ENCODE results near the gene SLAMF6.

- TF ChIP-seq REST (IDR thresholded peaks at IDR 0.05) (no peak), YY1 (IDR thresholded peaks at IDR 0.05) (no peak), CTCF (IDR thresholded peaks at IDR 0.05; ENCODE audit: low read depth, low read length, missing input control) (no peak), SP1 (IDR thresholded peaks at IDR 0.05) (no peak), HNF4A (conservative IDR thresholded peaks at IDR 0.05) (no peak), RAD21 (IDR thresholded peaks at IDR 0.05) (no peak), HNF4G (IDR thresholded peaks at IDR 0.05) (no peak), MAX (IDR thresholded peaks at IDR 0.05) (no peak), TAF1 (conservative IDR thresholded peaks at IDR 0.05) (no peak)
Observed at GRCh38 chr1:160547422-160547821, 24.4 kb upstream of the SLAMF6 start.

Measured in liver (tissue), 3 donors.